ENCODE measurements around the gene LMO7.

Gene LMO7

DNA sequence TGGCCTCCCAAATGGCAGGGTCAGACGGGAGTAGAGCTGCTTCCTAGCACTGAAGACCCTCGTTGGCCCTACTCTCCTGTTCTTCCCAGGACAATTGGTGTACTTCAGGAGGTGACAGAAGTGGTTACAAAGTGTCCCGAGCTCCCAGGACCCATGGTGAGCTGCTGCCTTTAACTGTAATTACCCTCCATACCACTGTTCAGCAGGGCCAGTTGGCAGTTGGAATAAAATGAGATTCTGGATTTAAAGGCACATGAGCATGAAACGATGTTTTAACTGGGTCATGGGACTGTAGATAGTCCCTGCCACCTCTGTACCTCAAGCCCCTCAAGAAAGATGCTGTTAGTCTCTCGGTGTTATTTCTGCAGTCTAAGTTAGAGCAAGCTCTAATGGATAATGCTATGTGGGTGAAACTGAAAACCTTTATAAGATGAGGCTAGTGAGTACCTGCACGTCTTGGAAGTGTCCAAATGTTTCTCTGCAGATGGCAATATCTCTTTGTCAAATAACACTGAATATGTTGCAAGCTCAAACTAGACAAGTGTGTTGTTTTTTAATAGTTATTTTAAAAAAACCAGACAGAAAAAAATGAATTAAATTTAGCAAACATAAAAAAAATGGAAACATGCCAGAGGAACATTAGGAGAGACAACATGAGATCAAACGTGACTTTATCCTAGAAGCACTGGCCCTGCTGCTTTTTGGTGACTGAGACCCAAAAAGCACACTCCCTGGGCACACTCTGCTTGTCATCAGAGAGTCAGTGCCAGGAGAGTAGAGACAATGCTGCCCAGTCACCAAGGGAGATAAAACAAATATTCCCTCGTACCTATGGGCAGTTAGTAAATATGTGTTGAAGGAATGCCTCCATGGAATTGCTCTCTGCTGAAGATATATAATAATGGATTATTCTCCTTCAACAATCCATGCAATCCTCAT is 266.3 kb downstream of the LMO7 start:
- Mint-ChIP-seq H3K36me3 (no peaks in the 10 kb centered on the region), H3K4me3 (no peak overlapping the region), H3K4me1 (no peaks in the 10 kb centered on the region), H3K9me3 (peaks cover 4% of the 10 kb centered on the region in 2 donors), H3K27me3 (peaks cover 0 to 4% of the 10 kb centered on the region in 2 donors), H3K27ac (no peak overlapping the region)
- no peak for ATAC-seq (replicated peaks)
- no peak for DNase-seq

DNA sequence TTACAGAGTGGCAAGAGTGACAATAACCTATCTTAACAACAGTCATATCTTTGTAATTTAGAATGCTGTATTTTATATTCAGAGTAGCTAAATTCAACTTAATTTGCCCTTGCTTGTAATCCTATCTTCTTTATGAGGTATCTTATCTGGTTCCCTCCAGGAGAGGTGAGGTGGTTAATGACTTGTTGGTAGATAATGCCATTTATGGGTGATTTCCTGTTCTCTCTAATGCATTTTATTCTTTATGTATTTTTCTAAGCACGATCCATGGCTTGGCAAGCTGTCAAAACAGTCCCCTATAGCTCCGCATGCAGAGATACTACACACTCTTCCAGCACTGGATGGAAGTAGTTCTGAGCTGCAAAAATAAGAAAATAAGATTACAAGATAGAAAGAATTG is 267.9 kb downstream of the LMO7 start:
- DNase-seq, result no peak
- no peak for ATAC-seq (replicated peaks)
- no peaks in the 10 kb centered on the region for H3K36me3 Mint-ChIP-seq
- peaks cover 0 to 4% of the 10 kb centered on the region in 2 donors for H3K27me3 Mint-ChIP-seq
- H3K9me3 Mint-ChIP-seq, result peaks cover 4% of the 10 kb centered on the region in 2 donors
- H3K27ac Mint-ChIP-seq, result no peak overlapping the region
- H3K4me1 Mint-ChIP-seq, result no peaks in the 10 kb centered on the region
- no peak overlapping the region for H3K4me3 Mint-ChIP-seq

DNA sequence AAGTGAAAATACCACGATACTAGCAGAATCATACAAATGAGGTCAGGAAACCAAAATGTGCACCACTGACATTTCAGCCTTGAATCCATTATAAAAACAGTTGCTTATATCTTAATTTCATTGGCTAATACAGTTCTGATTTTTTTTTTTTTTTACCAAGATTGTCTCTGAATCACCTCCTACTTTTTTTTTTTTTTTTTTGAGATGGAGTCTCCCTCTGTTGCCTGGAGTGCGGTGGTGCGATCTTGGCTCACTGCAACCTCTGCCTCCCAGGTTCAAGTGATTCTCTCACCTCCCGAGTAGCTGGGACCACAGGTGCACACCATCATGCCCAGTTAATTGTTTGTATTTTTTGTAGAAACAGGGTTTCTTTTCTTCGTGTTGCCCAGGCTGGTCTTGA is 270.2 kb downstream of the LMO7 start:
- Mint-ChIP-seq H3K9me3 (no peaks in the 10 kb centered on the region), H3K4me3 (no peak overlapping the region), H3K27me3 (no peaks in the 10 kb centered on the region), H3K36me3 (no peaks in the 10 kb centered on the region), H3K27ac (no peak overlapping the region), H3K4me1 (no peaks in the 10 kb centered on the region)
- DNase-seq, result no peak
- ATAC-seq (replicated peaks), result no peak

DNA sequence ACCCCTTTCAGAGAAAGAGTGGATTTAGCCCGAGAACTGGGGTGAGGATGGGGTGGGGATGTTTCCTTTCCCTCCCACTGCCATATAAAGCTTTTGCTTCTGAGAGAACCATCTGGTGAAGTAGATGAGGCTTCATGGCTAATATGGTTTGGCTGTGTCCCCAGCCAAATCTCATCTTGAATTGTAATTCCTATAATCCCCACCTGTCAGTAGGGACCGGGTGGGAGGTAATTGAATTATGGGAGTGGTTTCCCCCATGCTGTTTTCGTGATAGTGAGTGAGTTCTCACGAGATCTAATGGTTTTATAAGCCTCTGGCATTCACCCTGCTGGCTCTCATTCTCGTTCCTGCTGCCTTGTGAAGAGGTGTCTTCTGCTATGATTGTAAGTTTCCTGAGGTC is 270.9 kb downstream of the LMO7 start:
- Mint-ChIP-seq H3K36me3 (no peaks in the 10 kb centered on the region), H3K27ac (no peak overlapping the region), H3K27me3 (no peaks in the 10 kb centered on the region), H3K9me3 (no peaks in the 10 kb centered on the region), H3K4me3 (no peak overlapping the region), H3K4me1 (no peaks in the 10 kb centered on the region)
- no peak for DNase-seq
- no peak for ATAC-seq (replicated peaks)

DNA sequence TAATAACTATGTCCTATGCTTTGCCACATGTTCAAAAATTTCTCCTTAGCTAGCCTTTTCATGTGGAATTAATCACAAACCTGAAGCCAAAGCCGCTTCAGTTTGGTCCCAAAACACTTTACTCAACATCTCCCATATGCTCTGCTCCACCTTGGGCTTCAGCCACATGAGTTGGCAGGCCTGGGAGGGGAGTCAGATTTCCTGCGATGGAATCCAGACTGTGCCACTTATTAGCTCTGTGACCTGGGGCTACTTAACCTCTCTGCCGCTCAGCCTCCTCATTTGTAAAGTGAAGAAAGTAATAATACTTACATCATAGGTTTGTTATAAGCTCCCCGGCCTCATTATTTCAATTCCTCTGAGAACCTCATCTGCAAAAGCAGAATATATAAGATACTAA is 272.0 kb downstream of the LMO7 start:
- Mint-ChIP-seq H3K4me3 (no peak overlapping the region), H3K27ac (no peak overlapping the region), H3K9me3 (no peaks in the 10 kb centered on the region), H3K27me3 (no peaks in the 10 kb centered on the region), H3K4me1 (no peaks in the 10 kb centered on the region), H3K36me3 (no peaks in the 10 kb centered on the region)
- DNase-seq (no peak), ATAC-seq (replicated peaks) (no peak)
